Ovary (tissue), 9 donors: ENCODE data around the gene HPCAL1. TPM values are rescaled to one million over a fixed set of nuclear protein-coding genes. Genes with fewer than 3 reads are reported as not detected.

Experiments
- DNase-seq, 5 donors: peaks; one replicate each; pipeline ENCODE4 v3.0.0-alpha.2; 2019 to 2020
- H3K27ac ChIP-seq, 2 donors: fragments of 200-600 bp; one replicate each; pipeline versions ENCODE4 v1.5.1 to v1.8.0; 2019 to 2022
- H3K27me3 ChIP-seq: fragments of 200-600 bp; one replicate; pipeline ENCODE4 v1.8.0; 2022
- H3K36me3 ChIP-seq: fragments of 200-600 bp; sonication (generic); one replicate; pipeline ENCODE4 v1.5.1; 2019
- H3K4me1 ChIP-seq: one replicate; pipeline ENCODE4 v1.8.1; 2013; ENCODE audit warnings: mild to moderate bottlenecking, moderate library complexity; ENCODE audit not compliant: insufficient read depth
- H3K4me3 ChIP-seq: fragments of 200-600 bp; sonication (generic); one replicate; pipeline ENCODE4 v1.5.1; 2017
- H3K9me3 ChIP-seq, 2 donors: fragments of 200-600 bp in 1 of 2; sonication (generic) in 1 of 2; one replicate each; pipeline versions ENCODE4 v1.5.1 to v1.8.1; 2013 to 2019; ENCODE audit warnings: mild to moderate bottlenecking in 1 of 2, moderate library complexity in 1 of 2
- CTCF ChIP-seq, 3 donors: fragments of 450-650 bp in 2 of 3; fragments of 200-600 bp in 1 of 3; IDR thresholded peaks; one replicate each; pipeline versions ENCODE4 v1.5.1 to v1.8.0; 2016 to 2022; ENCODE audit warnings: antibody characterized with exemption in 3 of 3, mild to moderate bottlenecking in 1 of 3
- EP300 ChIP-seq: sonication (generic); formaldehyde crosslinking; IDR thresholded peaks from one replicate; pipeline ENCODE4 v1.6.1; 2017; ENCODE audit warnings: antibody characterized with exemption
- POLR2A ChIP-seq: fragments of 450-650 bp; IDR thresholded peaks from one replicate; pipeline ENCODE4 v1.6.1; 2017; ENCODE audit warnings: antibody characterized with exemption, mild to moderate bottlenecking, moderate library complexity
- WGBS, 3 donors: extraction: QIAGEN DNeasy Blood & Tissue Kit in 1 of 3; methylation state at CpG; one replicate each; pipeline versions ENCODE4 v1.1.5 to v1.1.7; 2013 to 2017; 5-methylcytosine and 5-hydroxymethylcytosine counted together
- intact Hi-C, 4 donors: fragments of 100-400 bp; cut with DNase I; formaldehyde crosslinking; loops; one replicate each; pipeline versions ENCODE4 v1.11.0 to v1.15.1; 2022 to 2023
- polyA plus RNA-seq, 2 donors: library from polyadenylated mRNA; stranded (reverse); fragments of 200-250 nt in 1 of 2; fragments of 350-450 nt in 1 of 2; fragmentation: Illumina TruSeq in 1 of 2; extraction: RNeasy Lipid Tissue Mini Kit (QIAGEN cat#74804) in 1 of 2; gene quantifications; one replicate each; pipeline ENCODE4 v1.2.3, GENCODE V29; 2013 to 2014
- total RNA-seq, 7 donors: library from RNA; depleted of rRNA in 2 of 7; stranded (reverse); fragments of >200 nt in 2 of 7; fragmentation: NEBNext Ultra II Directional in 3 of 7; extraction: Animal tissue kit (Norgen Biotek cat#: 25700) in 3 of 7; gene quantifications; one replicate each; pipeline versions ENCODE4 v1.1.0 to v1.2.4, GENCODE V29; 2016 to 2023
- donor health status: DM: no; HTN: no; CAD: no; lungs with moderate emphysema.
- donor health status: DM: no; HTN: no; CAD: no.
- donor health status: Bipolar disorder and iron deficiency.
- donor health status: DM: yes; HTN: yes; CAD: no.
- donor health status: DM: no; HTN: no; CAD: no.
- donor health status: DM: yes; HTN: yes; CAD: no.

Gene HPCAL1
- total and polyA plus RNA-seq, 9 donors = 11.4 to 69.5 (median 18.5) TPM

- 96 to 97% (median 96%) methylated on average over 5 of the region's 5 CpGs for WGBS, 3 donors
Measured at GRCh38 chr2:10323535-10323934, 20.8 kb downstream of the HPCAL1 start.

GRCh38 chr2:10324095-10324832, 21.6 kb downstream of the HPCAL1 start:
- no peak for DNase-seq
- Histone ChIP-seq H3K36me3 (no peaks in the 10 kb centered on the region), H3K27ac (no peak overlapping the region), H3K27me3 (no peaks in the 10 kb centered on the region), H3K9me3 (no peaks in the 10 kb centered on the region), H3K4me1 (peaks cover 7% of the 10 kb centered on the region), H3K4me3 (no peak overlapping the region)
- TF ChIP-seq POLR2A (no peak), EP300 (no peak), CTCF (IDR thresholded peaks at IDR 0.05) (no peak)
- 76 to 77% (median 77%) methylated on average over 5 of the region's 5 CpGs for WGBS, 3 donors
- intact Hi-C loops = no loop called here

More at GRCh38 chr2:10323535-10323934, 20.8 kb downstream of the HPCAL1 start:
- intact Hi-C loops = no loop called here
- Histone ChIP-seq H3K9me3 (no peaks in the 10 kb centered on the region), H3K36me3 (no peaks in the 10 kb centered on the region), H3K27ac (no peak overlapping the region), H3K27me3 (no peaks in the 10 kb centered on the region), H3K4me1 (peaks cover 7% of the 10 kb centered on the region), H3K4me3 (no peak overlapping the region)
- DNase-seq = no peak
- TF ChIP-seq EP300 = no peak

GRCh38 chr2:10325278-10326145, 22.8 kb downstream of the HPCAL1 start:
- TF ChIP-seq POLR2A (no peak), EP300 (no peak), CTCF (IDR thresholded peaks at IDR 0.05) (no peak)
- no peak for DNase-seq
- 88 to 91% (median 91%) methylated on average over 17 of the region's 17 CpGs for WGBS, 3 donors
- no peak overlapping the region for H3K27ac ChIP-seq
- H3K36me3 ChIP-seq = no peaks in the 10 kb centered on the region
- peaks cover 7% of the 10 kb centered on the region for H3K4me1 ChIP-seq
- H3K27me3 ChIP-seq = no peaks in the 10 kb centered on the region
- H3K4me3 ChIP-seq = no peak overlapping the region
- no peaks in the 10 kb centered on the region for H3K9me3 ChIP-seq
- intact Hi-C loops = no loop called here

GRCh38 chr2:10326151-10326616, 23.5 kb downstream of the HPCAL1 start:
- no peak for TF ChIP-seq CTCF (IDR thresholded peaks at IDR 0.05)
- no peak for TF ChIP-seq POLR2A
- TF ChIP-seq EP300 = no peak
- no peak for DNase-seq
- 86 to 92% (median 90%) methylated on average over 7 of the region's 7 CpGs for WGBS, 3 donors

More at GRCh38 chr2:10326151-10326616, 23.5 kb downstream of the HPCAL1 start:
- intact Hi-C loops = no loop called here
- Histone ChIP-seq H3K9me3 (no peaks in the 10 kb centered on the region), H3K27ac (no peak overlapping the region), H3K4me3 (no peak overlapping the region), H3K27me3 (no peaks in the 10 kb centered on the region), H3K4me1 (peaks cover 7% of the 10 kb centered on the region), H3K36me3 (no peaks in the 10 kb centered on the region)
